GM18858 (cell line): ENCODE measurements around the gene ACP4.
"Not testable (repeated sequence)": the region's sequence is repeated elsewhere in the genome, so short reads cannot be mapped to it uniquely, and the experiment has no call there.

Experiments
- ATAC-seq: cut with Tn5 transposase; IDR thresholded peaks from one replicate; pipeline ENCODE4 v1.9.1; 2021; ENCODE audit not compliant: unreplicated experiment

The ACP4 gene

DNA sequence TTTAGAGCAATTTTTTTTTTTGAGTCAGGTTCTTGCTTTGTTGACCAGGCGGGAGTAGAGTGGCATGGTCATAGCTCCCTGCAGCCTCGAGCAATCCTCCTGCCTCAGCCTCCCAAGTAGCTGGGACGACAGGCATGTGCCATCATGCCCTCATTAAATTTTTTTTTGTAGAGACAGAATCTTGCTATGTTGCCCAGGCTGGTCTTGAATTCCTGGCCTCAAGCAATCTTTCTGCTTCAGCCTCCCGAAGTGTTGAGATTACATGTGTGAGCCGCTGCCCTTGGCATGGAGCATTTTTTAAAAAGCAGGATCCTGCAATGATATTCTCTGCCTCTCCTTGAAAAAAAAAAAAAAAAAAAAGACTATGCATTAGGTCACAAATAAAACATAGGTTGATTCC, 14.1 kb upstream of the ACP4 start:
- ATAC-seq: no peak

DNA sequence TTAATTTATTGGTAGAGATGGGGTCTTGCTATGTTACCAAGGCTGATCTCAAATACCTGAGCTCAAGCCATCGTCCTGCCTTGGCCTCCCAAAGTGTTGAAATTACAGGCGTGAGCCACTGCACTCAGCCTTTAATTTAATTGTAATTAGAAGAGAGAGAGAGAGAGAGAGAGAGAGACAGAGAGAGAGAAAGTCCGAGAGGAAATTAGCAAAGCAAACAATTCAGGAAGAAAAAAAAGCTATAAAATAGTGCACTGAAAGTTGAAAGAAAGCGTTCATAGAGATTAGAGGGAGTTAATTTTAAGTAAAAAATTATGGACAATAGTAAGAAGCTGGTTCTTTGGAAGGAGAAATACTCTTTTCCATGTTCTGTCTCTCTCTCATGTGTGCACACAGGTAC, 13.0 kb upstream of the ACP4 start:
- no peak for ATAC-seq

GRCh38 chr19:50777830-50778303, 12.3 kb upstream of the ACP4 start:
- ATAC-seq: no peak

GRCh38 chr19:50778906-50779430, 11.2 kb upstream of the ACP4 start:
- no peak for ATAC-seq

DNA sequence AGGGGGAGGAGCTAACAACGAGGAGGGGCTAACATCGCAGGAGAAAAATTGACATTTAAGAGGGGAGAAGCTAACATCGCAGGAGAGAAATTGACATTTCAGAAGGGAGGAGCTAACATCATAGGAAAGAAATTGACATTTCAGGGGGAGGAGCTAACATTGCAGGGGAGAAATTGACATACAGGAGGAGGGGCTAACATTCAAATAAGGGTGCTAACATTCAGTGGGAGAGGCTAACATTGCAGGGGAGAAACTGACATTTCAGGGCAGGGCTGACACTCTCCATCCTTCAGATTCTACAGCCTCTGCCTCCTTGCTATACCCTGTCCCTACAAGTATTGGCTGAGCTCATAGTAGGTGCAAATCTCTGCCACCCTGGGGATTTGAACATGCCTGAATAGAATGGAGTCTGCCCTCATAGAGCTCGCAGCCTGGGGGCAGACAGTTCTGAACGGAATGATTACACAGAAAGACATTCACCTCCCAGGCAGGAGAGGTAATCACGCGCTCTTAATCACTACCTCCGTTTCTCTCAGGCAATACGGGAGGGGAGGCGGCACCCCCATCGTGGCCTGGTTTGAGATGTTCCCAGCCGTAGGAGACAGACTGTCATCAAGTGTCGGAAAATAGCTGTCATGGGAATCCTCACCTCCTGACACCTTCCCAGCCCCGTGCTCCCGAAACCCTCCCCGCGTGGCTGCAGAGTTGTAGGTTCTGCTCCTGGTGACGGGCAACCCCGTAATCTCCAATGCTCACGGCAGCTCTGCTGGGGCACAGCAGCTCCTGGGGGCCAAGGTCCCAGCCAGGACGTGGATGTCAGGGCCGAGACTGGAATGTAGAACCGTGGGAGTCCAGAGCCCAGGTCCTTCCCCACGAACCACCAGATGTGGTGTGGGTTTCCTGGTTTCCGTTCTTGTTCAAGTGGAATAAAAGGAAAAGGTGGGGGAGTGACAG, 10.4 kb upstream of the ACP4 start:
- ATAC-seq: no peak

GRCh38 chr19:50780753-50781435, 9.3 kb upstream of the ACP4 start:
- no peak for ATAC-seq

- not testable (repeated sequence) for ATAC-seq
Observed at GRCh38 chr19:50783848-50784152, 6.4 kb upstream of the ACP4 start.

- ATAC-seq: no peak
Observed at GRCh38 chr19:50784710-50785109, 5.5 kb upstream of the ACP4 start.

GRCh38 chr19:50785329-50785728, 4.9 kb upstream of the ACP4 start:
- no peak for ATAC-seq

DNA sequence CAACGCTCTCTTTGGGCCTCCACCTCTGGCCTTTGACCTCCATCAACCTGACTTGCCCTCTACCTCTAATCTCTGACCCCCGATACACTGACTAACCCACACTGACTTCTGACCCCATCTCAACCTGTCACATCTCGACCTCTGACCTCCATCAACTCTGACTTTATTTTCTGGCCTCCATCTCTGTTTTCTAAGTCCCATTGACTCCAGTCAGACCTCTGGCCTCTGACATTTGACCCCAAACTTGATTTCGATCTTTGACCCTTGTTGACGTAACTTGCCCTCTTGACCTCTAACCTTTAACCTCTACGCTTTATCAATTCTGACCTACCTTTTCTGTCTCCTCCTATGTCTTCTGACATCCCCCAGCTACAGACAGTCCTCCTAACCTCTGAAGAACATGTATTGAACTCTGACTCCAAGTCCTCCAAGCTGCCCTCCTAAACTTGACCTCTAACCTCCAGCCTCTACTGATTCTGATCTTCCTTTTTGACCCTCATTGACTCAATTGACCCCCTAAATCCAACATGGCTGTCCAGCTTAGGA, 780 bp downstream of the ACP4 start:
- ATAC-seq: no peak

- no peak for ATAC-seq
Observed at GRCh38 chr19:50791594-50792271, 1.5 kb downstream of the ACP4 start.

DNA sequence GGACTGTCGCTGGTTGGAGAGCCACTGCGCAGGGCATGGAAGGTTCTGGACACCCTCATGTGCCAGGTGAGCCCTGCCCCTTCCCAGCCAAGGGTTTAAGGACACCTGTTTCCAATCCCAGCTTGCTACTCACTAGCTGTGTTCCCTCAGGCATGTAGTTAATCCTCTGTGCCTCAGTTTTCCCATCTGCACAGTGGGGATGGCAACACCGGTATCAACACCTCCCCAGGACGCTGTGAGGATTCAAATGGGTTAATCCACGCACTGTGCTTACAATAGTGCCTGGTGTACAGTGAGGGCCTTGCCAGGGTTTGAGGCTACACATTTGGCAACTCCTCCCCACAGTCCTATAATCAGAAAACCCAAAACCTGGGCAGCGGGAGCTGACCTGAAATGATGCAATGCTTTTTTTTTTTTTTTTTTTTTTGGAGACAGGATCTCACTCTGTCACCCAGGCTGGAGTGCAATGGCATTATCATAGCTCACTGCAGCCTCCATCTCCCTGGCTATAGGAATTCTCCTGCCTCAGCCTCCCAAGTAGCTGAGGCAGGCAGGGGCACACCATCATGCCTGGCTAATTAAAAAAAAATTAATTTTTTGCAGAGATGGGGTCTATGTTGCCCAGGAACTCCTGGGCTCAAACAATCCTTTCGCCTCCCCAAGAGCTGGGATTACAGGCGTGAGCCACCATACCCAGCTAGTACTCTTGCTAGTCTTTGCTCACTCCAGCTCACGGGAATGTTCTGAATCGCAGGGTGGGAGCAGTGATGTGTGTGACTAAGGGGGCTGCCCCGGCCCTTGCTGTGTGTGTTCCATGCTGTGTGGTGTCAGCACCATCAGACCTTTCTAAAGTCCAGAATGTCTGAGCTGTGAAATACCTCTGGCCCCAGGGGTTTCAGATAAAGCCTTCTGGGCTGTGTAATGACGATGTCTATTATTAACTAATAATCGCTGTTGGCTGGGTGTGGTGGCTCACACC, 2.3 kb downstream of the ACP4 start:
- ATAC-seq: no peak

GRCh38 chr19:50793558-50794065, 3.4 kb downstream of the ACP4 start:
- ATAC-seq: no peak

DNA sequence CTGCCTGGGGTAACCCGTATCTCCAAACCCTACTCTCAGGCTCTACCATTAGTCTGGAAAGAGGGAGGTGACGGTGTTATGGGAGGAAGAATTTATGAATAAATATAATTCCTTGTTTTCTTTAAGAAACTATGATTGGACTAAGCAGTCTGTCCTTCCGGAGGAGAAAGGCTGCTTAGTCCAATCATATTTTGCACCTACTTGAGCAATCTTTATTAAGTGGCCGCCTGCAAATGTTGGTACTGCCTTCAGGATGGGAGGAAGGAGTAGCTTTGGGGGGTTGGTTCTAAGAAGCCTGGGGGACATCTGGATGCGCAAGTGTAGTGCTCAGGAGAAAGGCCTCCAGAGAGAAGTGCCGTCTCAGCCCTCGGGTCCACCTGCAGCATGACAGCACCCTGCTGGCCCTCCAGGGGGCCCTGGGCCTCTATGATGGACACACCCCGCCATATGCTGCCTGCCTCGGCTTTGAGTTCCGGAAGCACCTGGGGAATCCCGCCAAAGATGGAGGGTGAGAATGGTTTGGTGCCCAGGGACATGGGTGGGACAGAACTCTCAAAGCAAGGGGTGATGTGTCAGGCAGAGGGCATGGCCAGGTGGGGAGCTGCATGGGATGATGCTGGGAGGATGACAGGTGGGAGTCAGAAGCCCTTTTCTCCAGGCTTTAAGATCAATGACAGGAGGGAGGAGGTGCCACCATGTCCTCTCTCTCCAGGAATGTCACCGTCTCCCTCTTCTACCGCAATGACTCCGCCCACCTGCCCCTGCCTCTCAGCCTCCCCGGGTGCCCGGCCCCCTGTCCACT, 4.1 kb downstream of the ACP4 start:
- no peak for ATAC-seq

DNA sequence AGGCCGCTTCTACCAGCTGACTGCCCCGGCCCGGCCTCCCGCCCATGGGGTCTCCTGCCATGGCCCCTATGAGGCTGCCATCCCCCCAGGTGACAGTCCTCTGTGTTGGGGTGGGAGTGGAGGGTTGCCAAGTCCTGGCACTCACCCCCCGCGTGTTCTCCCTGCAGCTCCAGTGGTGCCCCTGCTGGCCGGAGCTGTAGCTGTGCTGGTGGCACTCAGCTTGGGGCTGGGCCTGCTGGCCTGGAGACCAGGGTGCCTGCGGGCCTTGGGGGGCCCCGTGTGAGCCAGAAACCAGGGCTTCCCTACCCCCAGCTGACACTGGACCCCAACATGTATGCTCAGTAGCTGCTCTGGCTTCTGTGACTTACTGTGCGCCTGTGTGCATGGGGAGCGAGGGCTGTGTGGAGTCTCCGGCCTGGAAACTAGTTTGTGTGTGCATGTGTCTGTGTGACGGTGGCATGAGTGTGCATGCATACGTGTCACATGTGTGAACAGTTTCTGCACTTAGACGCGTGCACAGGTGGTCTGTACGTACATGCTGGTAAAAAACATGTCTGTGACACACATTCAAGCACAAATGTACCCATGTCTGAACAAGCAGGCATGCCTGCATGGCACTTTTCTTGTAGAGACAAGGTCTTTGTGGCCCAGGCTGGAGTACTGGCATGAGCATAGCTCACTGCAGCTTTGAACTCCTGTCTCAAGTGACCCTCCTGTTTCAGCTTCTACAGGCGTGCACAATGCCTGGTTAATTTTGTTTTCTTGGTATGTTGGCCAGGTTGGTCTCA, 4.9 kb downstream of the ACP4 start:
- ATAC-seq: no peak

- no peak for ATAC-seq
Observed at GRCh38 chr19:50795664-50796073, 5.5 kb downstream of the ACP4 start.

- ATAC-seq: no peak
Observed at GRCh38 chr19:50796128-50796633, 6.0 kb downstream of the ACP4 start.
